ENCODE results near the gene RSPH3. TPM values are rescaled to one million over a fixed set of nuclear protein-coding genes. Genes with fewer than 3 reads are reported as not detected.

RSPH3 gene
- total RNA-seq, 1 experiment from 2014 or later, result 16.6 TPM

DNA sequence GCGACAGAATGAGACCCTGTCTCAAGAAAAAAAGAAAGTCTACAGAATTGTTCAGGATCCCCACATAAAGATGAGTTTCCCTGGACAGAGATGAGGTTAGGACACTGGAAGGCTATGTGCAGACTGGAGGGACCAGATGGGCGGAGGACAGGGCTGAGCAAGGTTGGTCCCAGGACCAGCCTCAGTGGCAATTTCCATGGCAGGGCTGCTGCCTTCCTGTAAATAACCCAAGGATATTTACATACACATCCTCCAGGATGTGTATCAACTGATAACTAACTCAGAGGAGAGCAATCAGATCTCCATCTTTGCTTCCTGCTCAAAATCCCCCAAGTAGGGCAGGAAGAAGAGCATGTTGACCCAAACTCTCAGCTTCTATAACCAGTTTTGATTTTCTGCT, 58.8 kb downstream of the RSPH3 start:
- Histone ChIP-seq H2AFZ (no peak overlapping the region), H3K36me3 (ENCODE audit: low read depth) (no peaks in the 10 kb centered on the region), H3K27me3 (ENCODE audit: insufficient read depth, low read depth) (no peaks in the 10 kb centered on the region), H3K79me2 (ENCODE audit: low read depth) (no peaks in the 10 kb centered on the region), H3F3A (ENCODE audit: insufficient read depth, low read depth) (peaks cover 10% of the 10 kb centered on the region), H3K4me3 (no peak overlapping the region), H3K9me3 (ENCODE audit: insufficient read depth, low read depth) (no peaks in the 10 kb centered on the region), H3K9me2 (ENCODE audit: insufficient read depth) (no peaks in the 10 kb centered on the region), H3K4me1 (replicated peaks; ENCODE audit: insufficient read depth) (0 out of 2 replicates have a peak, but pooled peaks cover 4% of the 10 kb centered on the region), H3K27ac (no peak overlapping the region), H3K4me2 (no peak overlapping the region), H4K20me1 (ENCODE audit: insufficient read depth) (no peaks in the 10 kb centered on the region)
- TF ChIP-seq EZH2 (IDR thresholded peaks at IDR 0.05; ENCODE audit: low read depth) (no peak), CTCF (conservative IDR thresholded peaks at IDR 0.05) (no peak)
- intact Hi-C loops (cut with micrococcal nuclease; ENCODE audit: unreplicated experiment), result no loop called here
- ChIA-PET CTCF (no interaction called here), POLR2A (ENCODE audit: unreplicated experiment) (interaction anchor here (0.6 kb wide), 1 partner anchor 232 kb away, joined by 3 read pairs; no protein-coding TSS in a partner anchor)
- BruUV-seq (replicated peaks), result no TSS peak
- no peak for DNase-seq

- H3K79me2 ChIP-seq (ENCODE audit: low read depth), result no peaks in the 10 kb centered on the region
- H4K20me1 ChIP-seq (ENCODE audit: insufficient read depth), result no peaks in the 10 kb centered on the region
- no peak overlapping the region for H3K4me3 ChIP-seq
- 0 out of 2 replicates have a peak, but pooled peaks cover 4% of the 10 kb centered on the region for H3K4me1 ChIP-seq (replicated peaks; ENCODE audit: insufficient read depth)
- H3K36me3 ChIP-seq (ENCODE audit: low read depth), result no peaks in the 10 kb centered on the region
- H3F3A ChIP-seq (ENCODE audit: insufficient read depth, low read depth), result no peaks in the 10 kb centered on the region; the same call in 1 of the 2 replicates
- POLR2A ChIA-PET (ENCODE audit: unreplicated experiment), result no interaction called here
- no TSS peak for BruUV-seq (replicated peaks)
- H3K9me2 ChIP-seq (ENCODE audit: insufficient read depth), result no peaks in the 10 kb centered on the region; the same call in 1 of the 2 replicates
- H3K4me2 ChIP-seq, result no peak overlapping the region
- intact Hi-C loops (cut with micrococcal nuclease; ENCODE audit: unreplicated experiment), result no loop called here
- H2AFZ ChIP-seq, result no peak overlapping the region
- no peaks in the 10 kb centered on the region for H3K9me3 ChIP-seq (ENCODE audit: insufficient read depth, low read depth)
- DNase-seq, result no peak
- CTCF ChIA-PET, result interaction anchor here (0.6 kb wide), 1 partner anchor 218 kb away, joined by 3 read pairs; no protein-coding TSS in a partner anchor
- no peaks in the 10 kb centered on the region for H3K27me3 ChIP-seq (ENCODE audit: insufficient read depth, low read depth)
- H3K27ac ChIP-seq, result no peak overlapping the region
- no peak for TF ChIP-seq EZH2 (IDR thresholded peaks at IDR 0.05; ENCODE audit: low read depth)
- TF ChIP-seq CTCF (conservative IDR thresholded peaks at IDR 0.05), result no peak
Measured at GRCh38 chr6:158939255-158940159, 60.5 kb downstream of the RSPH3 start.

GRCh38 chr6:158938811-158939254, 61.2 kb downstream of the RSPH3 start:
- no peaks in the 10 kb centered on the region for H4K20me1 ChIP-seq (ENCODE audit: insufficient read depth)
- CTCF ChIA-PET, result no interaction called here
- 0 out of 2 replicates have a peak, but pooled peaks cover 4% of the 10 kb centered on the region for H3K4me1 ChIP-seq (replicated peaks; ENCODE audit: insufficient read depth)
- no peaks in the 10 kb centered on the region for H3K27me3 ChIP-seq (ENCODE audit: insufficient read depth, low read depth)
- H3K9me2 ChIP-seq (ENCODE audit: insufficient read depth), result no peaks in the 10 kb centered on the region; the same call in 1 of the 2 replicates
- H3K36me3 ChIP-seq (ENCODE audit: low read depth), result no peaks in the 10 kb centered on the region
- no peaks in the 10 kb centered on the region for H3K79me2 ChIP-seq (ENCODE audit: low read depth)
- H3K4me3 ChIP-seq, result no peak overlapping the region
- BruUV-seq (replicated peaks), result no TSS peak
- H3K4me2 ChIP-seq, result no peak overlapping the region
- TF ChIP-seq EZH2 (IDR thresholded peaks at IDR 0.05; ENCODE audit: low read depth), result no peak
- TF ChIP-seq CTCF (conservative IDR thresholded peaks at IDR 0.05), result no peak
- H3K9me3 ChIP-seq (ENCODE audit: insufficient read depth, low read depth), result no peaks in the 10 kb centered on the region
- POLR2A ChIA-PET (ENCODE audit: unreplicated experiment), result interaction anchor here (0.6 kb wide), 1 partner anchor 84 kb away, joined by 3 read pairs; no protein-coding TSS in a partner anchor
- no peaks in the 10 kb centered on the region; the same call in 1 of the 2 replicates for H3F3A ChIP-seq (ENCODE audit: insufficient read depth, low read depth)
- H3K27ac ChIP-seq, result no peak overlapping the region
- intact Hi-C loops (cut with micrococcal nuclease; ENCODE audit: unreplicated experiment), result no loop called here
- DNase-seq, result no peak
- no peak overlapping the region for H2AFZ ChIP-seq

All from PC-9 (cell line).